SIG-M5 treated with dmso at 0.1 percent for 504 hours (cell line): ENCODE data around the gene ASF1A.
A peak's percentile ranks its signal among the peaks of the same experiment; 100 is the strongest.

Experiments
- DNase-seq: peaks from one replicate; lab custom pipeline; 2025; ENCODE audit not compliant: unreplicated experiment; lab: John Stamatoyannopoulos, UW

Gene ASF1A

GRCh38 chr6:118912646-118913045 lies 18.7 kb downstream of the ASF1A start:
- no peak for DNase-seq

DNA sequence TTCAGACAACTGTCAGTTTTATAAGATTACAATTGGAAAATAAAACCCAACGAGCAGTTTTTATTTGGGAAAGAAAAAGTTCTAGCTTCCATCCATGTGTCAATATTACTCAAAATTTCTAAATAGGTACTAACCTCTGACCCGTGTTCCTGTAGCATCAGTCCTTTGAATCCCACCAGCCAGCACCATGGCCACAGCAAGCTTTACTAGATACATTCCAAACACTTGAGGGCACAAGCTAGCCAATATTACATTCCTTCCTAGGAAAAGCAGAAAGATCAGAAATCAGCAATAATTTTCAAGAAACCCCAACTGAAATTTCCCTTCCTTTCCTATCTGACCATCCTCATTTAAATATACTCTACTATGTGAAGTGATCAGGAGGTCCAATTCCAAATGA lies 19.2 kb downstream of the ASF1A start:
- DNase-seq: no peak

DNA sequence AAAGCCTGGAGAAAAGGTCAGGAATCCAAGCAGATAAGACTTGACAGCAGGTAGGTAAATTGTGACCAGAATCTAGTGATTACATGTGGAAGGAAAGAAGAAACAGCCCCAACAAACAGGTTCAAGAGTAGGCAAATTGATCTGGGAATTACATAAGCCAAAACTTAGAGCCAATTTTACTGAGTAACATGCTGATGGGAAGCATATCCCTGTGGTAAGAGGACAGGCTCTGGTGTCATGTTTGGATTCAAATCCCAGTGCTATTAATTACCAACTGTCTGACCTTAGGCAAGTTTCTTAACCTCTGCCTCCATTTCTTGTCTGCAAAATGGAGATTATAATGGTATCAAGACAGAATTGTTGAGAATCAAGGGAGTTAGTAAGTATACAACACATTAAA lies 20.6 kb downstream of the ASF1A start:
- DNase-seq: no peak

- no peak for DNase-seq
Measured at GRCh38 chr6:118917546-118918328, 23.8 kb downstream of the ASF1A start.

DNA sequence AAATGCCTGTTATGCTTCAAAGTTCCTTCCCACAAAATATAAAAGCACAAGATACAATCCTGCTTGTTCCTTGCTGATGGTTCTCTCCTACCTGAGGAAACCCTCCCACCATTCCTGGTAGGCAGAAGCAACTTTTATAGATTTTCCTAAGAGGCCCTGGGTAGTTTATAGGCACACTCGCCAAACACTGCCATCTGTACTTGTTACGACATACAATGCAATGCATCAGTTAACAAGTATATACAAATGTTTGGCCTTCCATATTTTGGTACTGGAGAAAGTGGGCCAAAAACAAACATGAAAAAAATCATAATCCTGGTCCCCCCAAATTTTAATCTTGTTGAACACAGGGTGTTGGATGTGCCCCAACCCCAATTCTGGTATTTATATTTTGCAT lies 24.4 kb downstream of the ASF1A start:
- DNase-seq: no peak

- DNase-seq: no peak
Measured at GRCh38 chr6:118921084-118921483, 27.1 kb downstream of the ASF1A start.

DNA sequence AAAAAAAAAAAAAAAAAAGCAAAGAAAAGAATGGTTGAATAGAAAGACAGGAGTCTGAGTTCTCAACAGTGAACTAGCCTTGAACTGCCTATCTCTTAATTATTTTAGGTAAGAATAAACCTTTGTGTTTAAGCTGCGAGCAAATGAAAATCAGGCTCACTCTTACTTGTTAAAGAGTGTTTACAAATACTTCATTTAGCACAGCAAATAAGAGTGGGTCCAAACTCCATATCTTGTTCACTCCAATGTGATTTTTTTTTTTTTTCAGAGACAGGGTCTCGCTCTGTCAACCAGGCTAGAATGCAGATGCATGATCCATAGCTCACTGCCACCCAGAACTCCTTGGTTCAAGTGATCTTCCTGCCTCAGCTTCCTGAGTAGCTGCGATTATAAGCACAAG lies 29.1 kb downstream of the ASF1A start:
- DNase-seq: no peak

- no peak for DNase-seq
Measured at GRCh38 chr6:118930680-118931079, 36.7 kb downstream of the ASF1A start.

DNA sequence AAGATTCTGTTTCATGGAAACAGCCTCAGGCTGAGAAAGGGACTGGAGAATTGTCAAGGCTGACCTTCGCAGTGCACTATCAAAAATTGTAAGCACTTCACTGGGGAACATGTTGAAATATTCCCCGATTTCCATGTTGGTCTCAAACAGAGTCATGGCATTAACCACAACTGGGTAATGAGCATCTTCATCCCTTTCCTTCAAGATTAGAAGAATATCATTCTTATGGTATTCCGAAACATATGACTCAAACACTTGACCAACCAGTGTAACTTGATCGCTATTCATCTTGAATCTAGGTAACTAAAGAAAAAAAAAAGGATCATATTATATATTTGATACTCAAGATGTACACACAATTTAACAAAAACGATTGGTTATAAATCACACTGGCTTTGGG lies 37.5 kb downstream of the ASF1A start:
- no peak for DNase-seq

DNA sequence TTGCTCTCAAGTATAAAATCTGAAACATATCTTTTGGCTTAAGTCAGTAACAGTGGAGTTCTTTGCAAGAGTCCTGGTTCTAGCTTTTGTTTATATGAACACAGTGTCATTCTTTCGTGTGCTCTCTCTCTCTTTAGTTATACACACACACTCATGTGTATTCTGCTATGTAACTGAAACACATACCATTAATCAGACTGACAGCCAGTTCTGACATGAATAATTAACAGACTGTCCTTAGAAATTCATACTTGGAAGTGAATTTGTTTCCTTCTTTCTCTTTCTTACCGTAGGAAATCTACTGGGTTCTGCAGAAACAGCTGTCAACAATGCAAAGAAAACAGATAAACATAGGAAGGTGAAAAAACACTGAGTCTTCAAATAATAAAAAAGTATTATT lies 38.5 kb downstream of the ASF1A start:
- DNase-seq: no peak

GRCh38 chr6:118933855-118934460 lies 40.0 kb downstream of the ASF1A start:
- no peak for DNase-seq

- DNase-seq: peak; percentile 83
Measured at GRCh38 chr6:118934461-118935330, 40.7 kb downstream of the ASF1A start, which contains the start of gene MCM9. Gene MCM9 (minus strand): TSS chr6:118935159. CDS start chr6:118931723, 3,436 bp downstream.

GRCh38 chr6:118935331-118935668 lies 41.3 kb downstream of the ASF1A start:
- DNase-seq: no peak

GRCh38 chr6:118935978-118936703 lies 42.2 kb downstream of the ASF1A start:
- no peak for DNase-seq

GRCh38 chr6:118939683-118940082 lies 45.7 kb downstream of the ASF1A start:
- no peak for DNase-seq

DNA sequence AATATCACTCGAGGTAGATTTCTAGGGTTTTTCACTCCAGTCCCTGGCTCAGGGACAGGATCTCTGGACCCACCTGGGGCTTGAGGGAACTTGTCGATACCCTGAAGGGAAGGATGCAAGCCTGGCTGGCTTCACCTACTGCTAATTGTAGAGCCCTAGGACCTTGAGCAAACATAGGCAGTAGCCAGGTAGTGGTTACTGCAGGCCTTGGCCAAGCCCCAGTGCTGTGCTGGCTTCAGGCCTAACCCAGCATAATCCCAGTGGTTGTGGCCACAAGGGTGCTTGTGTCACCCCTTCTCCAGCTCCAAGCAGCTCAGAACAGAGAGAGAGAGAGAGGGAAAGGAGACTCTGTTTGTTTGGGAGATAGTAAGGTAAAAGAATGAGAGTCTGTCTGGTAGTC lies 46.8 kb downstream of the ASF1A start:
- DNase-seq: no peak

DNA sequence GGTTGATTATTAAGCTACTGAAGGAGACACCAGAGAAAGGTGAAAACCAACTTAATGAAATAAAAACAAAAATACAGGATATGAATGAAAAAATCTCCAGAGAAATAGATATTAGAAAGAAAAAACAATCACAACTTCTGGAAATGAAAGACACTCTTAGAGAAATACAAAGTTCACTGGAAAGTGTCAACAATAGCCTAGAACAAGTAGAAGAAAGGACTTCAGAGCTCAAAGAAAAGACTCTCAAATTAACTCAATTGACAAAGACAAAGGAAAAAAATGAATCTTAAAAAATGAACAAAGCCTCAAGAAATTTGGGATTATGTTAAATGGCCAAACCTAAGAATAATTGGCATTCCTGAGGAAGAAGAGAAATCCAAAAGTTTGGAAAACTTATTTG lies 51.3 kb downstream of the ASF1A start:
- no peak for DNase-seq

DNA sequence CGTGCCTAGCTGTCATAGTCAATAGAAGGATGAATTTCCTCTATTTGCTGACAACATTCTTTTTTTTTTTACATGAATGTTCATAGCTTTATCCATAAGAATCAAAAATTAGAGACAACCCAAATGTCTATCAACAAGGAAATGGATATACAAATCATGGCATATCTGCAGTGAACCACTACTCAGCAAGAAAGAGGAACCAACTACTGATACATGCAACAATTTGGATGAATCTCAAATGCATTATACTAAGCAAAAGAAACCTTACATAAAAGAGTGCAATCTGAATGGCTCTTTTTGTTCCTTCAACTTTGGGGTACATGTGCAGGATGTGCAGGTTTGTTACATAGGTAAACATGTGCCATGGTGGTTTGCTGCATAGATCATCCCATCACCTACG lies 58.7 kb downstream of the ASF1A start:
- peak; percentile 19 for DNase-seq

DNA sequence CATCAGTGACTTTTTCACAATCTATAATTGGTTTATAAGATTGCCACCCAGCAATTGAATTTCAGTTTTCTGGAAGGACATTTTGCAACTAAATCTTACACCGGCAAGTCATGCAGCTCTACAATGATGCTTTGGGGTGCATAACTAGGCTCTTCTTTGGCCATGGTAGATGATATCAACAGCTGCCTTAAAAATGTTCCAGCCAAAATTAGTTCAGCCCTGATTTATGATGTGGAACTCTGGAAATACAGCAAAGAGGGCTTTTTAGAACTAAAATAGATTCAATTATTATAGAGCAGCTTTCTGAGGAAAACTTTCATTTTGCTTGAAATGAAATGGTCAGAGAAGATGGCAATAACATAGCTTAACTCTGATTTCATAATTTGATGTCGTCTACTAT lies 59.4 kb downstream of the ASF1A start:
- DNase-seq: no peak
